BJ (cell line): ENCODE measurements around the gene RALGAPA2. TPM values are rescaled to one million over a fixed set of nuclear protein-coding genes. Genes with fewer than 3 reads are reported as not detected.

Experiments used
- CTCF ChIA-PET: fragments of 350-600 bp; formaldehyde crosslinking; extraction: SDS; loops from one replicate; lab custom pipeline; 2021; ENCODE audit warnings: antibody characterized with exemption, inconsistent platforms; lab: Yijun Ruan, JAX
- POLR2A ChIA-PET: fragments of 300-600 bp; sonication (Branson Sonifier 250); formaldehyde crosslinking; extraction: SDS; loops from one replicate; lab custom pipeline; 2021; ENCODE audit warnings: antibody characterized with exemption; lab: Charles Lee
- DNase-seq: peaks from one replicate; pipeline ENCODE4 v3.0.0-alpha.2; 2011; ENCODE audit warnings: low read depth
- H3K27me3 ChIP-seq: 2 replicates; pipeline ENCODE4 v1.6.0; 2011; ENCODE audit warnings: low read length; ENCODE audit not compliant: control insufficient read depth, insufficient read depth
- H3K36me3 ChIP-seq: 2 replicates; pipeline ENCODE4 v1.5.1; 2011; ENCODE audit warnings: low read length; ENCODE audit not compliant: control insufficient read depth, insufficient read depth
- H3K4me3 ChIP-seq: 2 replicates; pipeline ENCODE4 v1.5.1; 2011; ENCODE audit warnings: low read depth, mild to moderate bottlenecking, control low read depth, low read length
- CTCF ChIP-seq: IDR thresholded peaks from 2 replicates; pipeline ENCODE4 v1.5.1; 2011; ENCODE audit warnings: low read depth, mild to moderate bottlenecking, control low read depth, inconsistent platforms, low read length, moderate library complexity; ENCODE audit not compliant: insufficient read depth
- polyA plus RNA-seq: library from polyadenylated mRNA; depleted of rRNA; stranded (reverse); fragments of >200 nt; gene quantifications from 2 replicates; pipeline ENCODE4 v1.2.3, GENCODE V29; 2011

Gene RALGAPA2
- polyA plus RNA-seq, 1 experiment, result 1.4 TPM

DNA sequence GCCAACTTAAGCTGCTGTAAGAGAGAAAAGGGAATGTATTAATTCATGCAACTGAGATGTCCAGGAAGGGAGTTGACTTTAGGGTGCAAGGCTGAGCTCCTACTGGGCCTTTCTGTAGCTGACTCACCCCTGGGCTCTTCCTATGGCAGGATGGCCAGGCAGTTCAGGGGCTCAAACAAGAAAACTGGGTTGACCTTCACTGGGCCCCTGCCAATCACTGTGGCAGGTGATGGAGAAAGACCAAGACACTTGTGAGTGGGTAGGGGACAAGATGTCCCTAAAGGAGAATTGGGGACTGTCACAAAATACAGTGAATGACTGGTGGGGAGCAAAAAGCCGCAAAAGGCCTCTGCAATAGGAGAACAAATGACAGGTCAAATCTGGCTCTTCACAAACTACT lies 21.5 kb upstream of the RALGAPA2 start:
- H3K27me3 ChIP-seq, result no peaks in the 10 kb centered on the region
- H3K4me3 ChIP-seq, result no peak overlapping the region
- ChIA-PET POLR2A (no interaction called here), CTCF (no interaction called here)
- no peak for TF ChIP-seq CTCF
- DNase-seq, result no peak
- H3K36me3 ChIP-seq, result no peaks in the 10 kb centered on the region

- DNase-seq, result no peak
- H3K4me3 ChIP-seq, result no peak overlapping the region
- H3K36me3 ChIP-seq, result no peaks in the 10 kb centered on the region
- H3K27me3 ChIP-seq, result no peaks in the 10 kb centered on the region
- TF ChIP-seq CTCF, result no peak
- CTCF ChIA-PET, result no interaction called here
- POLR2A ChIA-PET, result no interaction called here
These were observed 20.2 kb upstream of the RALGAPA2 start for GRCh38 chr20:20732641-20733040.

- no peaks in the 10 kb centered on the region for H3K27me3 ChIP-seq
- DNase-seq, result no peak
- ChIA-PET POLR2A (no interaction called here), CTCF (no interaction called here)
- no peaks in the 10 kb centered on the region for H3K36me3 ChIP-seq
- TF ChIP-seq CTCF, result no peak
- H3K4me3 ChIP-seq, result no peak overlapping the region
These were observed 19.5 kb upstream of the RALGAPA2 start for GRCh38 chr20:20731945-20732296.

GRCh38 chr20:20731000-20731944 lies 18.8 kb upstream of the RALGAPA2 start:
- no peaks in the 10 kb centered on the region for H3K36me3 ChIP-seq
- no peak for DNase-seq
- no peaks in the 10 kb centered on the region for H3K27me3 ChIP-seq
- POLR2A ChIA-PET, result no interaction called here
- H3K4me3 ChIP-seq, result no peak overlapping the region
- CTCF ChIA-PET, result interaction anchor here (0.6 kb wide), 1 partner anchor 150 kb away, joined by 3 read pairs; no protein-coding TSS in a partner anchor
- TF ChIP-seq CTCF, result no peak

- Histone ChIP-seq H3K36me3 (no peaks in the 10 kb centered on the region), H3K27me3 (no peaks in the 10 kb centered on the region), H3K4me3 (no peak overlapping the region)
- ChIA-PET POLR2A (no interaction called here), CTCF (interaction anchor here (0.6 kb wide), 1 partner anchor 1524 kb away, joined by 3 read pairs; no protein-coding TSS in a partner anchor)
- no peak for DNase-seq
- no peak for TF ChIP-seq CTCF
These were observed 17.1 kb upstream of the RALGAPA2 start for GRCh38 chr20:20729563-20729962.
